ENCODE data around the gene FAM53A. TPM values are rescaled to one million over a fixed set of nuclear protein-coding genes. Genes with fewer than 3 reads are reported as not detected.

FAM53A gene
- total and polyA plus RNA-seq, 10 of the 15 experiments (the other 5 are each of a cell fraction or from before 2014, with no cell fraction given): 0.02 to 0.87 (median 0.38) TPM; not detected in 2

DNA sequence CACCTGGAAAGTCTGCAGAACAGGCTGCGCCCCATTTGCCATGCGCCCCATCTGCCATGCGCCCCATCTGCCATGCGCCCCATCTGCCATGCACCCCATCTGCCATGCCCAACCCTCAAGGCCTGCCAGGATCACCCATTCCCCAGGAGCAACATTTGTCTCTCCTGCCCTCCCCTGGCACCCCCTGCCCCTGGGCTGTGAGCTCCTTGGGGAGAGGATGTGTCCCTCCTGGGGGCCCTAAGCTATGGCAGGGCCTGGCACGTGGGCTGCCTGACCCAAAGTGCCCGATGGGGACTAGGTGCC is 82.6 kb downstream of the FAM53A start:
- Histone ChIP-seq H3K79me2 (ENCODE audit: control insufficient read depth, insufficient read depth, low read length) (no peaks in the 10 kb centered on the region), H3K27me3 (replicated peaks in 1 of 2; ENCODE audit: control insufficient read depth in 2 of 2, insufficient read depth in 2 of 2, low read length in 1 of 2) (no peaks in the 10 kb centered on the region), H3K9ac (ENCODE audit: control insufficient read depth, insufficient read depth, low read length) (no peak overlapping the region), H3K27ac (ENCODE audit: control insufficient read depth, insufficient read depth) (no peak overlapping the region), H3K9me3 (replicated peaks; ENCODE audit: control insufficient read depth, insufficient read depth, low read length) (no peaks in the 10 kb centered on the region), H4K20me1 (ENCODE audit: control insufficient read depth, insufficient read depth) (no peaks in the 10 kb centered on the region), H3K4me2 (ENCODE audit: control insufficient read depth, insufficient read depth) (no peak overlapping the region), H3K4me3 (no peak overlapping the region), H3K36me3 (ENCODE audit: control insufficient read depth in 2 of 2, insufficient read depth in 2 of 2, low read length in 1 of 2) (no peaks in the 10 kb centered on the region), H2AFZ (ENCODE audit: control insufficient read depth, low read depth, low read length) (no peak overlapping the region), H3K4me1 (ENCODE audit: control insufficient read depth, insufficient read depth, low read length) (no peaks in the 10 kb centered on the region)
- BruUV-seq (replicated peaks): no TSS peak
- ChIA-PET SMC1A (ENCODE audit: uncharacterized antibody, unreplicated experiment) (no interaction called here), CTCF (no interaction called here), RAD21 (ENCODE audit: unreplicated experiment) (no interaction called here), POLR2A (no interaction called here)
- no CpG with 5 or more reads among the region's 6 CpGs for WGBS (ENCODE audit: insufficient coverage, insufficient replicate concordance, low lambda C conversion rate, missing lambda C conversion rate)
- ATAC-seq (no peak), DNase-seq (ENCODE audit: low read depth, low spot score) (no peak), FAIRE-seq (no peak)
- TF ChIP-seq, protein P1, sequence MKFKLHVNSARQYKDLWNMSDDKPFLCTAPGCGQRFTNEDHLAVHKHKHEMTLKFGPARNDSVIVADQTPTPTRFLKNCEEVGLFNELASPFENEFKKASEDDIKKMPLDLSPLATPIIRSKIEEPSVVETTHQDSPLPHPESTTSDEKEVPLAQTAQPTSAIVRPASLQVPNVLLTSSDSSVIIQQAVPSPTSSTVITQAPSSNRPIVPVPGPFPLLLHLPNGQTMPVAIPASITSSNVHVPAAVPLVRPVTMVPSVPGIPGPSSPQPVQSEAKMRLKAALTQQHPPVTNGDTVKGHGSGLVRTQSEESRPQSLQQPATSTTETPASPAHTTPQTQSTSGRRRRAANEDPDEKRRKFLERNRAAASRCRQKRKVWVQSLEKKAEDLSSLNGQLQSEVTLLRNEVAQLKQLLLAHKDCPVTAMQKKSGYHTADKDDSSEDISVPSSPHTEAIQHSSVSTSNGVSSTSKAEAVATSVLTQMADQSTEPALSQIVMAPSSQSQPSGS (IDR thresholded peaks at IDR 0.05; ENCODE audit: low read length): no peak
- no peak for TF ChIP-seq JUNB (IDR thresholded peaks at IDR 0.05)
- TF ChIP-seq RCOR1 (conservative IDR thresholded peaks at IDR 0.05; ENCODE audit: low read depth, low read length): no peak
- TF ChIP-seq, protein P2, sequence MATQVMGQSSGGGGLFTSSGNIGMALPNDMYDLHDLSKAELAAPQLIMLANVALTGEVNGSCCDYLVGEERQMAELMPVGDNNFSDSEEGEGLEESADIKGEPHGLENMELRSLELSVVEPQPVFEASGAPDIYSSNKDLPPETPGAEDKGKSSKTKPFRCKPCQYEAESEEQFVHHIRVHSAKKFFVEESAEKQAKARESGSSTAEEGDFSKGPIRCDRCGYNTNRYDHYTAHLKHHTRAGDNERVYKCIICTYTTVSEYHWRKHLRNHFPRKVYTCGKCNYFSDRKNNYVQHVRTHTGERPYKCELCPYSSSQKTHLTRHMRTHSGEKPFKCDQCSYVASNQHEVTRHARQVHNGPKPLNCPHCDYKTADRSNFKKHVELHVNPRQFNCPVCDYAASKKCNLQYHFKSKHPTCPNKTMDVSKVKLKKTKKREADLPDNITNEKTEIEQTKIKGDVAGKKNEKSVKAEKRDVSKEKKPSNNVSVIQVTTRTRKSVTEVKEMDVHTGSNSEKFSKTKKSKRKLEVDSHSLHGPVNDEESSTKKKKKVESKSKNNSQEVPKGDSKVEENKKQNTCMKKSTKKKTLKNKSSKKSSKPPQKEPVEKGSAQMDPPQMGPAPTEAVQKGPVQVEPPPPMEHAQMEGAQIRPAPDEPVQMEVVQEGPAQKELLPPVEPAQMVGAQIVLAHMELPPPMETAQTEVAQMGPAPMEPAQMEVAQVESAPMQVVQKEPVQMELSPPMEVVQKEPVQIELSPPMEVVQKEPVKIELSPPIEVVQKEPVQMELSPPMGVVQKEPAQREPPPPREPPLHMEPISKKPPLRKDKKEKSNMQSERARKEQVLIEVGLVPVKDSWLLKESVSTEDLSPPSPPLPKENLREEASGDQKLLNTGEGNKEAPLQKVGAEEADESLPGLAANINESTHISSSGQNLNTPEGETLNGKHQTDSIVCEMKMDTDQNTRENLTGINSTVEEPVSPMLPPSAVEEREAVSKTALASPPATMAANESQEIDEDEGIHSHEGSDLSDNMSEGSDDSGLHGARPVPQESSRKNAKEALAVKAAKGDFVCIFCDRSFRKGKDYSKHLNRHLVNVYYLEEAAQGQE (IDR thresholded peaks at IDR 0.05; ENCODE audit: low read depth, low read length): no peak
- no peak for TF ChIP-seq IKZF2 (IDR thresholded peaks at IDR 0.05)
- no peak for TF ChIP-seq SMARCA5 (IDR thresholded peaks at IDR 0.05)
- no peak for TF ChIP-seq MEF2A (IDR thresholded peaks at IDR 0.05; ENCODE audit: insufficient read depth, low read depth, low read length)
- no peak for TF ChIP-seq RELA (IDR thresholded peaks at IDR 0.05; ENCODE audit: borderline replicate concordance, partially characterized antibody)
- no peak for TF ChIP-seq ETV6 (conservative IDR thresholded peaks at IDR 0.05 in 1 of 2, IDR thresholded peaks at IDR 0.05 in 1 of 2; ENCODE audit: borderline replicate concordance in 1 of 2, low read depth in 1 of 2)
- no peak for TF ChIP-seq TCF7 (IDR thresholded peaks at IDR 0.05; ENCODE audit: borderline replicate concordance)
- TF ChIP-seq YBX1 (IDR thresholded peaks at IDR 0.05): no peak
- TF ChIP-seq RB1 (IDR thresholded peaks at IDR 0.05; ENCODE audit: borderline replicate concordance): no peak
- intact Hi-C loops (cut with micrococcal nuclease; ENCODE audit: unreplicated experiment): no loop called here
- in situ Hi-C loops (cut with MboI): no loop called here

Measured in GM12878 (cell line).